Measurements from ENCODE around the gene MYEOV.

The MYEOV gene

GRCh38 chr11:69265911-69266510, 27.9 kb upstream of the MYEOV start:
- no peak for DNase-seq

GRCh38 chr11:69267395-69267805, 26.6 kb upstream of the MYEOV start:
- DNase-seq: no peak

DNA sequence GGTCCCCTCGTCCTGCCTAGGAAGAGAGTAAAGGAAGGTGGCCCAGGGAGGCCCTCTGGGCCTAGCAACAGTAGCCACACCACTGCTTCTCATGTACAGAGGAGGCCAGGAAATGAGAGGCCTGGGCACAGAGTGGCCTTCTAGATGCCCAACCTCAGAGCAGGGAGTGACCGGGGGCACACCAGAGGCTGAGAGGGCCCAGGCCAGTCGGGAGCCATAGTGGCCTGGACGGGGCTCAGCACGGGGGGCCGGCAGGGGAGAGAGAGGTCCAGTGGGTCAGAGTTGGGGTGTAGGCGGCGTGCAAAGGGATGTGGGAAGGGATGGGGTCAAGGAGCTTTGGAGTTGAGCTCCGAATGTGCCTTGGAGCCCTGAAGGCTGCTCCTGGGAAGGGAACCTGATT, 25.0 kb upstream of the MYEOV start:
- DNase-seq: no peak

DNA sequence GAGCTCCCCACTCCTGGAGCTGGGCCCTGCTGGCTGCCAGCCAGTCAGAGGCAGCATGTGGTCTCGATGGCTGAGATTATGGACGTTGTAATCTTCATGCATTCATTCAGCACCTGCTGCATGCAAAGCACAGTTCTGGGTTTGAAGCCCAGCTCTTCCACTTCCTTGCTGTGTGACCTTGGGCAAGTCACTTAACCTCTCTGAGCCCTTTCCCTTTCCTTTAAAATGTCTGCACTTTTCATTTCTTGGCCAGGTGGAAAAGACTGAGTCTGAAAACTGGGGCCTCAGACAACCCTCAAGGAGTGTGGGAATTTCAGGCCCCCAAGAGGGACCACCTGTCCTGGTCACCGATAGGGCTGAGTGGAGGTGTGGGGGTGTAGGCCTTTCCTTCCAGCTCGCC, 24.6 kb upstream of the MYEOV start:
- DNase-seq: no peak

DNA sequence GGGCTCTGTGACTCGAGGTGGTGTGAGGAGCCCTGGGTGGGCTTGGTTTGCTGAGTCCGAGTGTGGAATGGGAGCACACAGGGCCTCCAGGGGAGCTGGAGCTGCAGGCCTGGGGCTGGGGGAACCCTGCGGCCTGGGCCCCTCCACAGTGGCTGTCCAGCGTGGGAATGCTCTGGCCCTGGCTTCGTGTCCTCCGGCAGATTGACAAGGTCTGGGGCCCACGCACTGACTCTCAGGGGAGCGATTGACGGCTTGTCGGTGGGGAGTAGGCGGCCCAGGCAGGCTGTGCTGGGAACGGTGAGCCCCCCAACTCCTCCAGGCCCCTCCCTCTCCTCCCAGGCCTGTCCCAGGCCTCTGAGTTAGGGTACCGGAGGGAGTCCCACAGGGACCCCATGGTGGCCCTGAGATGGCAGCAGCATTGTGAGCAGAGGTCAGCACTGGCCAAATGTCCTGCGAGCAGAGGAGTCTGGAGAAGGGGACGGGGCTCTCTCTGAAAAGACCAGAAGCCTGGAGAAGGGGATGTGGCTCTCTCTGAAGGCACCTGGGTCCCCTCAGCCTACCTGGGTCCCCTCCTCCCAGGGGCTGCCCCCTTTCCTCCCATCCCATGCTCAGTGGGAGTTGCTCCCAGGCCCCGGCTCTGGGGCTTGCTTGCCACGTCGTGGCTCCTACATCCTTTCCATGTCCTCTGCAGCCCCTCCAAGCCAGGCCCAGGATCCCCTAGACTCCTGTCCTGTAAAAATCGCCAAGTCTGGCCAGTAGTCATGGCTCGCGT, 23.8 kb upstream of the MYEOV start:
- DNase-seq: no peak

DNA sequence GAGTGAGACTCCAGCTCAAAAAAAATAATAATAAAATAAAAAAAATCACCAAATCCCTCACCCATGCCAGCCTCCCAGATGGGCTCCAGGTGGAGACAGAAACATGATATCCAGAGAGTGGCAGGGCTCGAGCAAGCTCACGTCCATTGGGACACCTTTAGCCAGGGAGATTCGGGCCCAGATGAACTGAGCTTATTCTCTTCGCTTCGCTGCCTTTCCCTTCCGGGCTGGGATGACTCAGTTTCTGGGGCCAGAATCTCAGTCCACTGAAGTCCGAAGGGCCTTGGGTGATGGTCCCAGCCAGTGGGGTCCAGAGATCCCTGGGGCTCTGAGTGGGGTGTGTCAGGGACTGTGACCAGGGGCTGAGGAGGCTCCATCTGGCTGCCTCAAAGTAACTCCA, 23.0 kb upstream of the MYEOV start:
- DNase-seq: no peak

DNA sequence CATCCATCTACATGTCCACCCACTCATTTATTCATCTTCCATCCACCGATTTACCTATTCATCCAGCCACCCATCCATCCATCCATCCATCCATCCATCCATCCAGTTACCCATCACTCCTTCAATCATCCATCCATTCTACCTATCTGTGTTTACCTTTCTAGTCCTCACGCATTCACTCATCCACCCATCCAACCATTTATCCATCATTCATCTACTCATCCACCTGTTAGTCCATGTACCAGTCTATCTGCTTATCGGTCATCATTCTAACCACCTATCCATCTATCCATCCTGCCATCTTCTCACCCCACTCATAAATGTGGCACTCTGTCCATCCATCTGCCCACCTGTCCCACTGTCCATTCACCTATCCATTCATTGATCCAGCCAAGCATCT, 21.9 kb upstream of the MYEOV start:
- DNase-seq: no peak

- no peak for DNase-seq
Observed at GRCh38 chr11:69272831-69273485, 21.0 kb upstream of the MYEOV start.

- DNase-seq: no peak
Observed at GRCh38 chr11:69273571-69273970, 20.4 kb upstream of the MYEOV start.

- no peak for DNase-seq
Observed at GRCh38 chr11:69274531-69275016, 19.4 kb upstream of the MYEOV start.

GRCh38 chr11:69275178-69275577, 18.8 kb upstream of the MYEOV start:
- no peak for DNase-seq

- no peak for DNase-seq
Observed at GRCh38 chr11:69276165-69276564, 17.8 kb upstream of the MYEOV start.

- DNase-seq: no peak
Observed at GRCh38 chr11:69277074-69277809, 16.7 kb upstream of the MYEOV start.

DNA sequence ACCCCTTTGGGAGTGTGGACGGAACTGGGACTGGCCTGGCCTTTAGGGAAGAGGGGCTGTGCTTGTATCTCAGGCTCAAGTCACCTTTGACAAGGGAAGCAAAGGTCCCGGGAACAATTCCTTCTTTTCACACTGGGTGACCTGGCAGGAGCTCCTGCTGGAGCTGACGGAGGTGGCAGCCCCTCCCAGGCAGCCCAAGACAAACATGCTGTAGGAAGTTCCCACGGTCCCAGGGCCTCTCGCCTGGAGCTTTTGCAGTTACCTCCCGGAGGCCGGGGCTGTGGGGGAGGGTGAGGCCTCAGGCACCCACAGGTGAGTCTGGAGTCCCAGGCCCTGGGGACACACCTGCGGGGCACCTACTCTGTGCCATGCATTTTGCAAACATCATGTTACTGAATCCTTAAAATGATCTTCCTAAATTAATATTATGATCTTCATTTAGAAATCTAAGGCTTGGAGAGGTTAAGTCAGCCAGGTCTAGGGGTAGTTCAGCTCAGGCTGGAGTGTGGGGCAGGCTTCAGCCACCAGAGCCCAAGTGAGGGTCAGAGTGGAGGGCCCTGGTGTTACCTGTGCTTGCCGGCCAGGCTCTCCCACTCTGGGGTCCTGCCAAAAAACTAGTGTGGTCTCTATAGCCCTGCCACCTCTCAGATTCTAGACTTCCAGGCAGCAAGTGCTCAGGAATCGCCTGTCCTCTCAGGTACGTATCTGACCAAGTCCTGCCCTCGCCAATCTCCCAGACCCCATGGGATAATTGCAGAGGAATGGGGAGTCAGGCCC, 15.7 kb upstream of the MYEOV start:
- no peak for DNase-seq

- DNase-seq: no peak
Observed at GRCh38 chr11:69280451-69280850, 13.5 kb upstream of the MYEOV start.

DNA sequence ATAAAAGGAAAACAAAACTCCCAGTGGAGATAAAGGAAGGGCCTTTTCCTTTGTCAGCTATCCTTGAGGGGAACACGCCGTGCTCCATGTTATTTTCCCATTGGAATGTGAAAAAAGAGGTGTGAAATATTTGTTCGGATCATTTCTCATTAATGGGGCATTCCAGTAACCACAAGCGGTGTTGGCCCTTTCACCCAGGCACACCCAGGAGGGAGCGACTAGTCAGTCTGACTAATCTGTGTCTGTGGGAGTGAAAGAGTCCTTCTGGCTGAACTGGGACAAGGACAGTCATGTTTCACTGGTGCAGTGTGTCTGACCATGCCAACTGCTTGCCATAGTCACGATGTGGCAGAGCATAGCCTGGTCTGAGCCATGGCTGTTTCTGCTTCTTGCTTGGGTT, 13.0 kb upstream of the MYEOV start:
- DNase-seq: no peak

- no peak for DNase-seq
Observed at GRCh38 chr11:69283446-69283845, 10.5 kb upstream of the MYEOV start.

DNA sequence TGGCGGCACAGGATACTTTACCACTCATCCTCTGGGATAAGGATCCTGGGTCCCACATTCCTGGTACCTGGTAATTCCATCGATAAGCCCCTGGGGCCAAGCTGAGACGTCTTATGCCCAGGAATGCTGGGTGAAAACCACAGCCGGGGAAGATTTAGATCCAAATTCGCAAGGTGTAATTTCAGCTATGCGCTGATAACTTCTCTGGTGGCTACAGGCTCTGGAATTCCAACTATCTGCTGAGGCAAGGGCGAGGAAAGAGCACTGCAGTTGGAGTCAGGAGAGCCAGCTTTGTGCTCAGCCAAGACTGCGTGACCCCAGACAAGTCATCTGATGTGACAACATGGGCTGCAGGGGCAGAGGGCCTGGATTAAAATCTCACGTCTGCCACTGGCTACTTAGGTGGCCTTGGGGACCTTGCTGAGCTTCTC, 9.9 kb upstream of the MYEOV start:
- no peak for DNase-seq

- no peak for DNase-seq
Observed at GRCh38 chr11:69285091-69285490, 8.9 kb upstream of the MYEOV start.

DNA sequence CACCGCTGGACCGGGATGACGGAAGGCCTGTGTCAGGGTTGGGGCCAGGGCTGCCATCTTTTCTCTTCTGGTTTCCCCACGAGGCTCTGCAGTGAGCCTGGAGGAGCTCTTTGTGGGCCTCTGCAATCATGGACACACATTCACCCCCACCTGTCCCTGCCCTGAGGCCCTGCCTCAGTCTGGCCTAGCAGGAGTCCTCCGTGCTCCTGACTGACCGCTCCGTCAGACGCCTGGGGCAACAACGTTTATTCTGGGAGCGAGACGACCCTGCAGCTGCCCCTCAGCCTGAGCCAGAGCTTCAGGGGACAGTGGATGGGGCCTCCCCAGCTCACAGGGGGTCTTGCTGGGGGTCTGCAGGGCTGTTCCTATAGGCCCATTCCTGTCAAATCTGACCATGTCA, 8.2 kb upstream of the MYEOV start:
- no peak for DNase-seq

DNA sequence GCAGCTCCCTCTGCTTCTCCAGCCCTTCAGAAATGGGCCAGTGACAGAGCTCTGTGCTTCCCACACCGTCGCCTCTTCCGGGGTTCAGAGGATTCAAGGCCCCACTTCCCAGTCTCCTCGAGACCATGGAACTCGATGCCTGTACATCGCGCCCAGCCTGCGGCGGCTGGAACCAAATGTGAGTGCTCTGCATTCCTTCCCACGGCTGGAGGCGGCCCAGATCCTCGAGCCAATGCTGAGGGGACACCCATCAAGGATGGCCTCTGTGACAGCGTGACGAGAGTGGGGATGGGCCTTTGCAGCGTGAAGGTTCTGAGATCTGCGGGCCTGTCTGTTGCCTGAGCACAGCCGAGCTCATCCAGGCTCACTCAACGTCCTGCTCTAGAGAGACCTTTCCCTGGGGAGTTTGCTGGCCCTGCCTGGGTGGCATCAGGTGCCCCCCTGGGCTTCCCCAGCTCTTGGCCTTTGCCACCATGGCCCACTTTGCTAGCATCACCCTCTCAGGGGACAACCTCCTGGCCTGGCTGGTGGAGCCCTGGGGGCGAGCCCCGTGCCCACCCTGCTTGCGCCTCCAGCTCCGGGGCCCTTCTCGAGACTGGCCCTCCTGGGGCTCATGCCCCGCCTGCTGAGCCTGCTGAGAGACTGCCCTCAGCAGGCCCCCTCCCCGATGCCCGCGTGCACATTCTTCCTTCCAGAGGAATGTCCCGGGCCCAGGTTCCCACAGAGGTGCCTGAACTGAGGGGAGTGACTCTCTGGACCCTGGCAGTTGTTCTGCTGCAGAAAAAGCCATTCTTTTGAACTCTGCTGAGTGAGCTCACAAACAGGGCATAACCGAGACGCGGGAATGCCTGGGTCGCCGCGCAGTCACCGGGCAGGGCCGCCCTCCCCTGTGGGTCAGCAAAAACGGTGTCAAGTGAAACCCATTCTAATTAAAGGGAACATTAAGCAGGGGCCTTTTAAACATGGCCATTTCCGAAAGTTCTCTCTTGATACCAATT, 7.3 kb upstream of the MYEOV start:
- DNase-seq: no peak

Data from NCI-H774 (cell line).